ENCODE data around the gene PRM1.
"Not testable (repeated sequence)": the region's sequence is repeated elsewhere in the genome, so short reads cannot be mapped to it uniquely, and the experiment has no call there.

PRM1 gene

DNA sequence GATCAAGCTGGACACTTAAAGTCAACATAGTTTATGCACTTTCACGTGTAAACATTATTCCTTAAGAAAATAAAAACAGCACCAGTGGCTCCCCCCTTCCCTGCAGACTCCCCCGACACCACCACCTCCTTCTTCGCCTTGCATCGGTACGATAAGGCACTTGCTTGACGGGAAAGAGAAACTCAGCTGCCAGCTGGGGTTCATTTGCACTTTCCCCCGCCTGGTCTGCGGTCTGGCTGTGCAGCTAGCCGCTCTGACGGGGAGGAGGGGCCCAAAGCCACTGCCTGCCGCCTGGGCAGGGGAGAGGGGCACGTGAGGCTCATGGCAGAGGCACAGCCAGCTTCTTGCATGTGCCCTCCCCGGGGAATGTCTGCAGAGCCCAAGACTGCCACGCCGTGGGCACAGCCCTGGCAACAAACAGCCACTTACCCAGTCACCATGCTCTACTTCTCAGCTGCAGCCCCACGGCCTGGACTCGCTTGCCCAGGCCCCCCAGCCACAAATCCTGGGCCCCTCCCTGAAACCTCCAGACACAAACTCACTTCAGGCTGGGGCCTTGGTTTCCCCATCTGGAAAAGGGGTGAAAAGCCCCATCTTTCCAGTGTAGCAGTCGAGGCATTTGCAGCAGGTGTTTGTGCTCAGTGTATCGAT is 16.5 kb upstream of the PRM1 start:
- H3K27me3 ChIP-seq (ENCODE audit: control insufficient read depth in 5 of 5, insufficient read depth in 4 of 5, low read length in 5 of 5): no peaks in the 10 kb centered on the region
- no peaks in the 10 kb centered on the region for H3K36me3 ChIP-seq (ENCODE audit: control insufficient read depth in 5 of 5, insufficient read depth in 5 of 5, low read length in 5 of 5)
- peaks cover 2 to 23% (median 17%) of the 10 kb centered on the region in 5 donors for H3K4me1 ChIP-seq (ENCODE audit: control insufficient read depth in 5 of 5, insufficient read depth in 5 of 5, low read length in 5 of 5)
- peak overlapping the region; percentile 32 to 56 (median 37) for H3K4me3 ChIP-seq (ENCODE audit: low read depth in 1 of 5, low read length in 5 of 5)
- peak overlapping the region in 1 of 5 donors; percentile 53 for H3K9ac ChIP-seq (ENCODE audit: low read length in 5 of 5)
- no peaks in the 10 kb centered on the region for H3K9me3 ChIP-seq (ENCODE audit: control insufficient read depth in 5 of 5, low read length in 5 of 5)
- no peak overlapping the region for H3K27ac ChIP-seq (ENCODE audit: low read depth, low read length)

DNA sequence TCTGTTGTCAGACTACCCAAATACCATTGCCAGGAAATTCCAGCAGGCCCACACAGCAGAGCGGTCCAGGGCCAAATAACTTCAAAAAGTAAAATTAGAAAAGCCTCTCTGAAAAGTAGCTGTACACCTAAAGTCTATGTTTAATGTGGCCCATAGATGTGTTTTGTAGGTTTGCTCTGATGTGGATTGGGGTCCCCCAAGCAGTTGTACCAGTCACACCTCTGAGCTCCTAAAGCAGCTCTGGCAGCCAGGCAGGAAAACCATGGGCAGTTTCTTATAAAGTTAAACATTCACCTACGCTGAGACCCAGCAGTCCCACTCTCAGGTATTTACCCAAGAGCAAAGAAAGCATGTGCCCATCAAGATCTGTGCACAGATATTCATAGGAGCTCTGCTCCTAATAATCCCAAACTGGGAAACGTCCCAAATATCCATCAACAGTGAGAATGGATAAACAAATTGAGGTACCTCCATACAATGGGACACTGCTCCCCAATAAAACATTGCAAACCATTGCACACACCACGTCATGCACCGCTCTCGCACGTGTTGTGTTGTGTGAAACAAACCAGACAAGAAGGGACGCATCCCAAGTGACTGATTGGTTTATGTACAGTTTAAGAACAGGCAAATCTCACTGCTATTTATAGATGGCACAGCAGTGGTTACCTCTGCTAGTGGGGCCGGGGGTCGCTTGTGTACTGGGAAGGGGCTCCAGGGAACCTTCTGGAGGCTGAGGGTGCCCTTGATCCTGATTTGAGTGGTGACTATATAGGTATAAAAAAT is 15.8 kb upstream of the PRM1 start:
- H3K9ac ChIP-seq (ENCODE audit: low read length in 5 of 5): peak overlapping the region in 1 of 5 donors; percentile 53
- H3K27ac ChIP-seq (ENCODE audit: low read depth, low read length): no peak overlapping the region
- no peaks in the 10 kb centered on the region for H3K36me3 ChIP-seq (ENCODE audit: control insufficient read depth in 5 of 5, insufficient read depth in 5 of 5, low read length in 5 of 5)
- no peaks in the 10 kb centered on the region for H3K27me3 ChIP-seq (ENCODE audit: control insufficient read depth in 5 of 5, insufficient read depth in 4 of 5, low read length in 5 of 5)
- H3K9me3 ChIP-seq (ENCODE audit: control insufficient read depth in 5 of 5, low read length in 5 of 5): no peaks in the 10 kb centered on the region
- H3K4me3 ChIP-seq (ENCODE audit: low read depth in 1 of 5, low read length in 5 of 5): peak overlapping the region in 4 of 5 donors; percentile 32 to 56 (median 43)
- peaks cover 2 to 23% (median 17%) of the 10 kb centered on the region in 5 donors for H3K4me1 ChIP-seq (ENCODE audit: control insufficient read depth in 5 of 5, insufficient read depth in 5 of 5, low read length in 5 of 5)

DNA sequence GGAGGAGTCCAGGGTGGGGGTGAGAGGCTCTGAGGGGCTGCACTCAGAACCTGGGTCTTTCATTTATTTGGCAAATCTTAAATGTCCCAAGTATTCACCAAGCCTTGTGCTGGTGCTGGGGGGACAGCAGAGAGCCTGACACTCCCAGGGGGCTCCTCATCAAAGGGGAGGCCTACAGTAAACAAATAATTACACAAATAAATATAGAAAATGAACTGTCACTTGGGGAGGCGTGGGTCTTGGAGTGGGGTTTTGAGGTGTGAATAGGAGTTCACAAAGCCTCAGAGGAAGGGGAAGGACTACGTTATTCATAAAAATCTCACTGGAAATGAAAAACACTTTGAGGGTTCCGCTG is 15.2 kb upstream of the PRM1 start:
- Histone ChIP-seq H3K27me3 (ENCODE audit: control insufficient read depth in 5 of 5, insufficient read depth in 4 of 5, low read length in 5 of 5) (no peaks in the 10 kb centered on the region), H3K9ac (ENCODE audit: low read length in 5 of 5) (no peak overlapping the region), H3K4me3 (ENCODE audit: low read depth in 1 of 5, low read length in 5 of 5) (no peak overlapping the region), H3K27ac (ENCODE audit: low read depth, low read length) (no peak overlapping the region), H3K9me3 (ENCODE audit: control insufficient read depth in 5 of 5, low read length in 5 of 5) (no peaks in the 10 kb centered on the region), H3K4me1 (ENCODE audit: control insufficient read depth in 5 of 5, insufficient read depth in 5 of 5, low read length in 5 of 5) (peaks cover 2 to 23% (median 17%) of the 10 kb centered on the region in 5 donors), H3K36me3 (ENCODE audit: control insufficient read depth in 5 of 5, insufficient read depth in 5 of 5, low read length in 5 of 5) (no peaks in the 10 kb centered on the region)

DNA sequence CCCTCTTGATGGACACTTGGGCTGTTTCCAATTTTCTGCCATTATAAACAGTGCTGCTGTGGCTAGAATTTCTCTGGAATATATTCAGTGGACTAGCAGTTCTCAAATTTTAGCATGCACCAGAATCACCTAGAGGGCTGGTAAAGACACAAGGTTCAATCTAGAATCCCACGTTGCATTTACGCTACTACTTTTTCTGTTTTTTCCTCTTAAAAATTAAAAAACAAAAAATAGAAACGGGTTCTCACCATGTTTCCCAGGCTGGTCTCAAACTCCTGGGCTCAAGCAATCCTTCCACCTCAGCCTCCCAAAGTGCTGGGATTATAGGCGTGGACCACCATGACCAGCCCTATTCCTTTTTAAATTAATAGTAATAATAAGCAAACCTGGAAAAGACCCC is 14.5 kb upstream of the PRM1 start:
- peaks cover 2 to 23% (median 17%) of the 10 kb centered on the region in 5 donors for H3K4me1 ChIP-seq (ENCODE audit: control insufficient read depth in 5 of 5, insufficient read depth in 5 of 5, low read length in 5 of 5)
- no peak overlapping the region for H3K27ac ChIP-seq (ENCODE audit: low read depth, low read length)
- no peak overlapping the region for H3K9ac ChIP-seq (ENCODE audit: low read length in 5 of 5)
- H3K4me3 ChIP-seq (ENCODE audit: low read depth in 1 of 5, low read length in 5 of 5): no peak overlapping the region
- H3K36me3 ChIP-seq (ENCODE audit: control insufficient read depth in 5 of 5, insufficient read depth in 5 of 5, low read length in 5 of 5): no peaks in the 10 kb centered on the region
- no peaks in the 10 kb centered on the region for H3K9me3 ChIP-seq (ENCODE audit: control insufficient read depth in 5 of 5, low read length in 5 of 5)
- no peaks in the 10 kb centered on the region for H3K27me3 ChIP-seq (ENCODE audit: control insufficient read depth in 5 of 5, insufficient read depth in 4 of 5, low read length in 5 of 5)

DNA sequence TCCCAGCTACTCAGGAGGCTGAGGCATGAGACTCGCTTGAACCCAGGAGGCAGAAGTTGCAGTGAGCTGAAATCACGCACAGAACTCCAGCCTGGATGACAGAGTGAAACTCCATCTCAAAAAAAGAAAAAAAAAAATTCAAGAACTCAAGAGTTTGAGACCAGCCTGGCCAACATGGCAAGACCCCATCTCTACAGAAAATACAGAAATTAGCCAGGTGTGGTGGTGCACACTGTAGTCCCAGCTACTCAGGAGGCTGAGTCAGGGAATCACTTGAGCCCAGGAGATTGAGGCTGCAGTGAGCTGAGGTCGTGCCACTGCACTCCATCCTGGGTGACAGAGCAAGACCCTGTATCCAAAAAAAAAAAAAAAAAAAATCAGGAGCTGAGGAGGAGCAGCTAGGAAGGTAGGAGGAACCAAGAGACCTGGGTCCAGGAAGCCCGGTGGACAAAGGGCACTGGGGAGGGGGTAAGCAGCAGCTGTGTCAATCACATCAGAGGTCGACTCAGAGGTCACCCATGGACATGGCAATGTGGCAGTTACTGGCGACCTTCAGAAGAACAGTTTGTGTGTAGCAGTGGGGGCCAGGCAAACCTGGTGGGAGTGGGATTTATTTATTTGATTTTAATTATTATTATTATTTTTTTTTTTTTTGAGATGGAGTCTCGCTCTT is 11.1 kb upstream of the PRM1 start:
- Histone ChIP-seq H3K9ac (ENCODE audit: low read length in 5 of 5) (no peak overlapping the region), H3K36me3 (ENCODE audit: control insufficient read depth in 5 of 5, insufficient read depth in 5 of 5, low read length in 5 of 5) (no peaks in the 10 kb centered on the region), H3K9me3 (ENCODE audit: control insufficient read depth in 5 of 5, low read length in 5 of 5) (no peaks in the 10 kb centered on the region), H3K27ac (ENCODE audit: low read depth, low read length) (no peak overlapping the region), H3K4me3 (ENCODE audit: low read depth in 1 of 5, low read length in 5 of 5) (no peak overlapping the region), H3K4me1 (ENCODE audit: control insufficient read depth in 5 of 5, insufficient read depth in 5 of 5, low read length in 5 of 5) (peaks cover 2 to 6% (median 5%) of the 10 kb centered on the region in 5 donors), H3K27me3 (ENCODE audit: control insufficient read depth in 5 of 5, insufficient read depth in 4 of 5, low read length in 5 of 5) (peaks cover 0 to 7% (median 0%) of the 10 kb centered on the region in 5 donors)

GRCh38 chr16:11291091-11291703 is 10.1 kb upstream of the PRM1 start:
- no peaks in the 10 kb centered on the region for H3K9me3 ChIP-seq (ENCODE audit: control insufficient read depth in 5 of 5, low read length in 5 of 5)
- no peak overlapping the region for H3K27ac ChIP-seq (ENCODE audit: low read depth, low read length)
- no peak overlapping the region for H3K4me3 ChIP-seq (ENCODE audit: low read depth in 1 of 5, low read length in 5 of 5)
- no peaks in the 10 kb centered on the region for H3K4me1 ChIP-seq (ENCODE audit: control insufficient read depth in 5 of 5, insufficient read depth in 5 of 5, low read length in 5 of 5)
- H3K9ac ChIP-seq (ENCODE audit: low read length in 5 of 5): no peak overlapping the region
- no peaks in the 10 kb centered on the region for H3K36me3 ChIP-seq (ENCODE audit: control insufficient read depth in 5 of 5, insufficient read depth in 5 of 5, low read length in 5 of 5)
- peaks cover 0 to 7% (median 0%) of the 10 kb centered on the region in 5 donors for H3K27me3 ChIP-seq (ENCODE audit: control insufficient read depth in 5 of 5, insufficient read depth in 4 of 5, low read length in 5 of 5)

DNA sequence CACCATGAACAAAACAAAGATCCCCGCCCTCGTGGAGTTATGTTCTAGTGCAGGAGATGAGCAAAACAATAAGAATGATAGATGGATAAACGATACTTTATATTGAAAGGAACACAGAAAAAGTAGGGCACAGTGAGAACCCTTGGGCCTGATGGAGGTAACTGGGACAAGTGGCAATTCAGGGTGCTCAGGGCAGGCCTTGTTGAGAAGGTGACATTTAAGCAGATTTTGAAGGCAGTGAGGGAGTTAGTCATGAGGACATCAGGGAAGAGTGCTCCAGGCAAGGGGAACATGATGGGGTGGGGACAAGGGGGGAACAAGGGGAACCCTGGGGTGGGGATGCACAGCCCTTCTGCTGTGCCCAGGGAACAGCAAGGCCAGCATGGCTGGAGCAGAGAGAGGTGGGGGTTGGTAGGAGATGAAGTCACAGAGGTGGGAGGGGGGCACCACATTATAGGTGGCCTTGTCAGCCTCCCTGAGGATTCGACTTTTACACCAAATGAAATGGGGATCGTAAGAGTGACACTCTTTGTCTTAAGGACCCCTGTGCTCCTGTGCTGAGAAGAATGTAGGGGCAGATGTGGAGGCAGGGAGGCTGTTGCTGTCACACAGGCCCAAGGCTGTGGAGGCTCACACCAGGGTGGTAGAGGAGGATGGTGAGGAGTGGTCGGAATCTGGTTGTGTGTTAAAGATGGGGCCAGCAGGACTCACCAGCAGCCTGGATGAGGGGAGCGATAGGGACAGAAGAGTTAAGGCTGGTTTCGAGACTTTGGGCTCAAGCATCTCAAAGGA is 9.2 kb upstream of the PRM1 start:
- Histone ChIP-seq H3K36me3 (ENCODE audit: control insufficient read depth in 5 of 5, insufficient read depth in 5 of 5, low read length in 5 of 5) (no peaks in the 10 kb centered on the region), H3K27ac (ENCODE audit: low read depth, low read length) (no peak overlapping the region), H3K4me1 (ENCODE audit: control insufficient read depth in 5 of 5, insufficient read depth in 5 of 5, low read length in 5 of 5) (no peaks in the 10 kb centered on the region), H3K4me3 (ENCODE audit: low read depth in 1 of 5, low read length in 5 of 5) (no peak overlapping the region), H3K27me3 (ENCODE audit: control insufficient read depth in 5 of 5, insufficient read depth in 4 of 5, low read length in 5 of 5) (peaks cover 0 to 7% (median 0%) of the 10 kb centered on the region in 5 donors), H3K9ac (ENCODE audit: low read length in 5 of 5) (no peak overlapping the region), H3K9me3 (ENCODE audit: control insufficient read depth in 5 of 5, low read length in 5 of 5) (no peaks in the 10 kb centered on the region)

- H3K4me3 ChIP-seq (ENCODE audit: low read depth in 1 of 5, low read length in 5 of 5); H3K36me3 ChIP-seq (ENCODE audit: control insufficient read depth in 5 of 5, insufficient read depth in 5 of 5, low read length in 5 of 5); H3K27me3 ChIP-seq (ENCODE audit: control insufficient read depth in 5 of 5, insufficient read depth in 4 of 5, low read length in 5 of 5); H3K4me1 ChIP-seq (ENCODE audit: control insufficient read depth in 5 of 5, insufficient read depth in 5 of 5, low read length in 5 of 5); H3K9me3 ChIP-seq (ENCODE audit: control insufficient read depth in 5 of 5, low read length in 5 of 5); H3K27ac ChIP-seq (ENCODE audit: low read depth, low read length); H3K9ac ChIP-seq (ENCODE audit: low read length in 5 of 5): not testable (repeated sequence)
These were observed 8.6 kb upstream of the PRM1 start for GRCh38 chr16:11289696-11290095.

GRCh38 chr16:11289202-11289601 is 8.1 kb upstream of the PRM1 start:
- peaks cover 0 to 7% (median 0%) of the 10 kb centered on the region in 5 donors for H3K27me3 ChIP-seq (ENCODE audit: control insufficient read depth in 5 of 5, insufficient read depth in 4 of 5, low read length in 5 of 5)
- no peaks in the 10 kb centered on the region for H3K9me3 ChIP-seq (ENCODE audit: control insufficient read depth in 5 of 5, low read length in 5 of 5)
- no peaks in the 10 kb centered on the region for H3K4me1 ChIP-seq (ENCODE audit: control insufficient read depth in 5 of 5, insufficient read depth in 5 of 5, low read length in 5 of 5)
- no peak overlapping the region for H3K27ac ChIP-seq (ENCODE audit: low read depth, low read length)
- H3K36me3 ChIP-seq (ENCODE audit: control insufficient read depth in 5 of 5, insufficient read depth in 5 of 5, low read length in 5 of 5): no peaks in the 10 kb centered on the region
- H3K9ac ChIP-seq (ENCODE audit: low read length in 5 of 5): no peak overlapping the region
- no peak overlapping the region for H3K4me3 ChIP-seq (ENCODE audit: low read depth in 1 of 5, low read length in 5 of 5)
